Measurements from ENCODE around the gene FLII. TPM values are rescaled to one million over a fixed set of nuclear protein-coding genes. Genes with fewer than 3 reads are reported as not detected.

The FLII gene
- total RNA-seq, 1 experiment from 2014 or later, result 264 TPM

- H3K9ac ChIP-seq (ENCODE audit: low read length), result no peak overlapping the region
- no peak overlapping the region for H3K4me3 ChIP-seq (replicated peaks in 1 of 2; ENCODE audit: low read depth in 1 of 2, low read length in 2 of 2)
- H3K27me3 ChIP-seq (ENCODE audit: insufficient read depth, low read length), result no peaks in the 10 kb centered on the region
- ChIA-PET RAD21 (ENCODE audit: low non-redundant PET in 1 of 2, low total read pairs in 2 of 2, uncharacterized antibody in 2 of 2, unreplicated experiment in 2 of 2) (no interaction called here), POLR2A (no interaction called here), CTCF (no interaction called here)
- TF ChIP-seq CEBPB (IDR thresholded peaks at IDR 0.05; ENCODE audit: low read depth), result no peak
- TF ChIP-seq EZH2 (IDR thresholded peaks at IDR 0.05), result no peak
- TF ChIP-seq EZH2phosphoT487 (IDR thresholded peaks at IDR 0.05; ENCODE audit: borderline replicate concordance), result no peak
- TF ChIP-seq ELF1 (IDR thresholded peaks at IDR 0.05; ENCODE audit: borderline replicate concordance, low read depth), result no peak
- no peak for TF ChIP-seq SP1 (IDR thresholded peaks at IDR 0.05; ENCODE audit: low read depth)
- TF ChIP-seq POLR2AphosphoS5 (IDR thresholded peaks at IDR 0.05; ENCODE audit: low read depth, low read length), result no peak
- no peak for TF ChIP-seq REST (IDR thresholded peaks at IDR 0.05; ENCODE audit: low read depth)
- TF ChIP-seq ZNF274 (IDR thresholded peaks at IDR 0.05; ENCODE audit: low read depth, low read length), result no peak
- H3K9me2 ChIP-seq (ENCODE audit: insufficient read depth), result no peaks in the 10 kb centered on the region
- ATAC-seq (no peak), DNase-seq (ENCODE audit: low read depth, low spot score) (no peak)
- intact Hi-C loops (cut with micrococcal nuclease), result no loop called here
- H3K4me2 ChIP-seq (ENCODE audit: low read length), result no peak overlapping the region
- no peaks in the 10 kb centered on the region for H3K4me1 ChIP-seq (ENCODE audit: control insufficient read depth in 1 of 2, insufficient read depth in 2 of 2, low read length in 2 of 2)
- H3K9me3 ChIP-seq (ENCODE audit: control insufficient read depth in 1 of 2, insufficient read depth in 1 of 2, low read depth in 1 of 2, low read length in 2 of 2), result no peaks in the 10 kb centered on the region
- no peak overlapping the region for H3K27ac ChIP-seq (ENCODE audit: low read depth, low read length)
- H3K79me2 ChIP-seq (ENCODE audit: insufficient read depth, low read length), result no peaks in the 10 kb centered on the region; the same call in 1 of the 2 replicates
- peaks cover 59 to 69% of the 10 kb centered on the region in 2 experiments for H3K36me3 ChIP-seq (ENCODE audit: control insufficient read depth in 1 of 2, insufficient read depth in 2 of 2, low read length in 2 of 2)
- H4K20me1 ChIP-seq (ENCODE audit: insufficient read depth), result peaks cover 3% of the 10 kb centered on the region; the same call in 1 of the 2 replicates
- no peak overlapping the region for H2AFZ ChIP-seq (ENCODE audit: low read depth, low read length, poor library complexity, severe bottlenecking)
- no TSS peak for BruUV-seq (replicated peaks)
Measured at GRCh38 chr17:18280766-18281371, 22.3 kb upstream of the FLII start.

All from HCT116 (cell line).